ENCODE measurements around the gene PAPOLB. TPM values are rescaled to one million over a fixed set of nuclear protein-coding genes. Genes with fewer than 3 reads are reported as not detected.

Gene PAPOLB
- total RNA-seq, 1 donor from 2014 or later, result 0.24 TPM

GRCh38 chr7:4830176-4830575 is 31.7 kb downstream of the PAPOLB start:
- H3K4me3 ChIP-seq, result no peak overlapping the region
- TF ChIP-seq, protein P1, sequence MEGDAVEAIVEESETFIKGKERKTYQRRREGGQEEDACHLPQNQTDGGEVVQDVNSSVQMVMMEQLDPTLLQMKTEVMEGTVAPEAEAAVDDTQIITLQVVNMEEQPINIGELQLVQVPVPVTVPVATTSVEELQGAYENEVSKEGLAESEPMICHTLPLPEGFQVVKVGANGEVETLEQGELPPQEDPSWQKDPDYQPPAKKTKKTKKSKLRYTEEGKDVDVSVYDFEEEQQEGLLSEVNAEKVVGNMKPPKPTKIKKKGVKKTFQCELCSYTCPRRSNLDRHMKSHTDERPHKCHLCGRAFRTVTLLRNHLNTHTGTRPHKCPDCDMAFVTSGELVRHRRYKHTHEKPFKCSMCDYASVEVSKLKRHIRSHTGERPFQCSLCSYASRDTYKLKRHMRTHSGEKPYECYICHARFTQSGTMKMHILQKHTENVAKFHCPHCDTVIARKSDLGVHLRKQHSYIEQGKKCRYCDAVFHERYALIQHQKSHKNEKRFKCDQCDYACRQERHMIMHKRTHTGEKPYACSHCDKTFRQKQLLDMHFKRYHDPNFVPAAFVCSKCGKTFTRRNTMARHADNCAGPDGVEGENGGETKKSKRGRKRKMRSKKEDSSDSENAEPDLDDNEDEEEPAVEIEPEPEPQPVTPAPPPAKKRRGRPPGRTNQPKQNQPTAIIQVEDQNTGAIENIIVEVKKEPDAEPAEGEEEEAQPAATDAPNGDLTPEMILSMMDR (IDR thresholded peaks at IDR 0.05), result peak; percentile 82
- peaks cover 6% of the 10 kb centered on the region for H3K36me3 ChIP-seq
- H3K27me3 ChIP-seq (ENCODE audit: low read depth), result no peaks in the 10 kb centered on the region
- DNase-seq (peak; percentile 78), ATAC-seq (peak; percentile 87 to 92)
- intact Hi-C loops (cut with DNase I), result no loop called here
- H3K4me1 ChIP-seq, result no peaks in the 10 kb centered on the region
- no peak overlapping the region for H3K27ac ChIP-seq
- H3K9me3 ChIP-seq, result no peaks in the 10 kb centered on the region

DNA sequence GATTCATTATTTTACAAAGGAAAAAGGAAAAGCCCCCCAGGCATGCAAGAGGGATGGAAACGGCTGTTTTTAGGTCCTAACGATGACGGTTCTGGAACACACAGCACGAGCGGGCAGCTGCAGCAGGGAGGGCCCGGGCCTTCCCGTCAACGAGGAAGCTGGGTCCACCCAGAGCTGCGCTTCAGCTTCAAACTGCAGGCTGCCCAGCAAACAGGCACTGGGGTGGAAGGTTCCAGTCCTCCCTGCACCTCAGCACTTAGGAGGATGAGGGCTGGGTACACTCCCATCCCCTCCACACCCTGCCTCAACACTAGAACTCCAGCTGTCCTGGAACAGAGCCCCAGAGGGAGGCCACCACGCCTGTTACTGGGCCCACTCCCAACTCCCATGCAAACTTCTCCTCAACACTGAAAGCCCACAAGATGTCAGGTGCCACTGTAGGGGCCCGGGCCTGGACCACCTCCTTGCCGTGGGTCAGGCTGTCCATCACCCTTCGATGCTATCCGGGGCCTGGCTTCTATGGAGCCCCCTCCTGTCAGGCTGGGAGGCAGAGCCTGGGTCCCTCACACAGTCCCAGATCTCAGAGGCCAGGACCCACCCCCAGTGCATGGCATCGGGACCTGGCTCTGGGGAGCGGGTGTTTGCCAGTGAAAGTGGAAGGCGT is 33.0 kb downstream of the PAPOLB start:
- no peak overlapping the region for H3K4me3 ChIP-seq
- no peaks in the 10 kb centered on the region for H3K27me3 ChIP-seq (ENCODE audit: low read depth)
- ATAC-seq, result no peak
- H3K27ac ChIP-seq, result no peak overlapping the region
- H3K36me3 ChIP-seq, result no peaks in the 10 kb centered on the region
- TF ChIP-seq, protein P1 (IDR thresholded peaks at IDR 0.05), result no peak
- no peaks in the 10 kb centered on the region for H3K4me1 ChIP-seq
- intact Hi-C loops (cut with DNase I), result no loop called here
- H3K9me3 ChIP-seq, result no peaks in the 10 kb centered on the region
- no peak for DNase-seq

- Histone ChIP-seq H3K36me3 (peaks cover 4% of the 10 kb centered on the region), H3K4me3 (no peak overlapping the region), H3K9me3 (no peaks in the 10 kb centered on the region), H3K27me3 (ENCODE audit: low read depth) (no peaks in the 10 kb centered on the region), H3K4me1 (no peaks in the 10 kb centered on the region), H3K27ac (no peak overlapping the region)
- TF ChIP-seq, protein P1 (IDR thresholded peaks at IDR 0.05), result no peak
- no peak for ATAC-seq
- intact Hi-C loops (cut with DNase I), result no loop called here
- DNase-seq, result no peak
Measured at GRCh38 chr7:4825081-4825480, 36.7 kb downstream of the PAPOLB start.

DNA sequence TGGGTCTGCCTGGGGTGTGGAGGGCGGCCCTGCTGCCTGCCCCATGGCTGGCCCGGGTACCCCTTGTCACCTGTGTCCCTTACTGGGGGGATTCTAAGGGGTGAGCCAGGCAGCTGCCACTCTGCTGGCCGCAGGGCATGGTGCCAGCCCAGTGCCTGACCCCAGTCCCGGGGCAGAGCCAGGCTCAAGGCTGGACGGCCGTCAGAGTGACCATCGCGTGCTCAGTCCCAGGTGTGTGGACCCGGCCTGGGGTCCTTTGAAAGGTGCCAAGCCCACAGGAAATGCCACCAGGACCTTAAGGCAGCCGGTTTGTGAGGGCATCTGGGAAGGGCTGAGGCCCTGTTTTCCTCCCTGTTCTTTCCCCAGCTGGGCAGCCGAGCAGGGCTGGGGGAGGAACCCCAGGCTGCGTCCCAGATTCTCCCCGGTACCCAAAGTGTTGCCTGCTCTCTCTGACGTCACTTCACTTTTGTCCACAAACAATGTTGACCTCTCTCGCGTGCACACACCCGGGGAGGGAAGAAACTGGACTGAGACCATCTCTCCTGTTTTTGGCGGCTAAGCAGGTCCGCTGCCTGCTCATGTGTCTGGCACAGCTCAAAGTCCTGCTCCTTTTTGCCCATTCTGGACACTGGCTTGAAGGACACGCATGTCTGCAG is 37.6 kb downstream of the PAPOLB start:
- TF ChIP-seq, protein P1 (IDR thresholded peaks at IDR 0.05), result no peak
- intact Hi-C loops (cut with DNase I), result no loop called here
- ATAC-seq (no peak), DNase-seq (no peak)
- Histone ChIP-seq H3K9me3 (no peaks in the 10 kb centered on the region), H3K27ac (no peak overlapping the region), H3K27me3 (ENCODE audit: low read depth) (no peaks in the 10 kb centered on the region), H3K4me1 (no peaks in the 10 kb centered on the region), H3K4me3 (no peak overlapping the region), H3K36me3 (peaks cover 4% of the 10 kb centered on the region)

DNA sequence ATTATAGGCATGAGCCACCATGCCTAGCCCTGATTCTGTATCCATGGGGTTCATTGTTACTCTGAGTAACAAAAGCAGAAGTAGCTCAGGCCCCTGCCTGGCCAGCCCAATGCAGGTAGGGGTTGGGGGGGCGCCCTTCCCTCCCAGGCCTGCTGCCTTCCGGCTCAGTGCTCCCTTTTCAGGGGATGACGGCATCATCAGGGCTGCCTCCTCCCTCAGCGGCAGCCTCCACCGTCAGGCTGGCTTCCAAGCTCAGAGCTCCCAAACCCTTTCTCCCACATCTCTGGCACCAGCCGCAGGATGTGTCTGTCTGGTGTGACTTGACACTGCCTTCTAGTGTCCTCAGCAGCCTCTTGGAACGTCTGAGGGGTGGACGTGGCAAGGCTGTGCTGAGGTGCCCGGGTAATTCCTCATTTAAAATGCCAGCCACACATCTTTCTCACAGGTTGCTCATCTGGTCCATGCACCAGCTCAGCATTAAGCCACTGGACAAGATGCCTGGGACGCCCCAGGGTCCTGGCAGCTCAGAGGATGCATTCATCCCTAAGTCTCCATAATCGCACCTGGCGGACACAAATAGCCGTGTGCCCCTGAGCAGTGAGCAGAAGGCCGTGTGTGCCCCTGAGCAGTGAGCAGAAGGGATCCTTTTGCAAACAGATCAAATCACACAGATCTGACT is 38.2 kb downstream of the PAPOLB start:
- no peak overlapping the region for H3K4me3 ChIP-seq
- H3K27ac ChIP-seq, result no peak overlapping the region
- H3K9me3 ChIP-seq, result no peaks in the 10 kb centered on the region
- intact Hi-C loops (cut with DNase I), result no loop called here
- no peak for ATAC-seq
- no peaks in the 10 kb centered on the region for H3K4me1 ChIP-seq
- no peaks in the 10 kb centered on the region for H3K27me3 ChIP-seq (ENCODE audit: low read depth)
- TF ChIP-seq, protein P1 (IDR thresholded peaks at IDR 0.05), result no peak
- H3K36me3 ChIP-seq, result peaks cover 4% of the 10 kb centered on the region
- no peak for DNase-seq
